ENCODE data around the gene DHX15.

- TF ChIP-seq CTCF (IDR thresholded peaks at IDR 0.05; ENCODE audit: low read depth, low read length, poor library complexity, severe bottlenecking) (no peak), EZH2phosphoT487 (IDR thresholded peaks at IDR 0.05; ENCODE audit: borderline replicate concordance, low read length) (no peak)
Observed at GRCh38 chr4:24598025-24598424, 13.7 kb upstream of the DHX15 start.
